ENCODE results near the gene ERGIC3. TPM values are rescaled to one million over a fixed set of nuclear protein-coding genes. Genes with fewer than 3 reads are reported as not detected.
"Not testable (repeated sequence)": the region's sequence is repeated elsewhere in the genome, so short reads cannot be mapped to it uniquely, and the experiment has no call there.

The ERGIC3 gene
- total RNA-seq, 2 donors from 2014 or later, result 139 to 158 TPM

DNA sequence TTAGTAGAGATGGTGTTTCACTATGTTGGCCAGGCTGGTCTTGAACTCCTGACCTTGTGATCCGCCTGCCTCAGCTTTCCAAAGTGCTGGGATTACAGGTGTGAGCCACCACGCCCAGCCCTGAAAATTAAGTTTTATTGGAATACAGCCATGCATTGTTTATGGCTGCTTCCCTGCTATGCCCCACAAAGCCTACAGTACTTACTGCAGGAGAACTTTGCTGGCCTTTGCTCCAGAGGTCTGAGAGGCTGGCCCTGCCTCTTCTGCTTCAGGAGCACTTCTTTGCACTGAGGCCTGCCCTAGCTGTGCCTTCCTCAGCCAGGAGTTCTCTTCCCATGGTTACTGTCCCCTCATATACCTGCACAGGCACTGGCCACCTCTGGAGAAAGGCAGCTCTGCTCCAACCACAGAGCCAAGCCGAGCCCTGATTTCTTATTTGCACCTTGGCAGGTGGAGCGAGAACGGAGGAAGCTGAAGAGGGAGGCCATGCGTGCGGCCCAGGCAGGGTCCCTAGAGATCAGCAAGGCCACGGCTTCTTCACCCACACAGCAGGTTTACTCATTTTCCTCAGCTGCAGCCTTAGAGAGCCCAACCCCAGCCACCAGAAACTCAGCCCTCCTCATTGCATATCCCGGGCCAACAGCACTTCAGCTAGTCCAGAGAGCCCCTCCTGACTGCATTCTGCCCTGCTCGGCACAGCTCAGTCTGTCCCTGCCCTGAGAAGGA is 33.2 kb upstream of the ERGIC3 start:
- H3K4me1 Mint-ChIP-seq, result peaks cover 21% of the 10 kb centered on the region
- H3K27me3 Mint-ChIP-seq, result no peaks in the 10 kb centered on the region
- H3K27ac Mint-ChIP-seq, result no peak overlapping the region
- H3K9me3 ChIP-seq (ENCODE audit: control insufficient read depth, low read length, poor library complexity, severe bottlenecking), result no peaks in the 10 kb centered on the region
- DNase-seq (no peak), ATAC-seq (no peak)
- H3K4me3 Mint-ChIP-seq, result no peak overlapping the region
- H3K36me3 Mint-ChIP-seq (ENCODE audit: low read depth), result peaks cover 11% of the 10 kb centered on the region

DNA sequence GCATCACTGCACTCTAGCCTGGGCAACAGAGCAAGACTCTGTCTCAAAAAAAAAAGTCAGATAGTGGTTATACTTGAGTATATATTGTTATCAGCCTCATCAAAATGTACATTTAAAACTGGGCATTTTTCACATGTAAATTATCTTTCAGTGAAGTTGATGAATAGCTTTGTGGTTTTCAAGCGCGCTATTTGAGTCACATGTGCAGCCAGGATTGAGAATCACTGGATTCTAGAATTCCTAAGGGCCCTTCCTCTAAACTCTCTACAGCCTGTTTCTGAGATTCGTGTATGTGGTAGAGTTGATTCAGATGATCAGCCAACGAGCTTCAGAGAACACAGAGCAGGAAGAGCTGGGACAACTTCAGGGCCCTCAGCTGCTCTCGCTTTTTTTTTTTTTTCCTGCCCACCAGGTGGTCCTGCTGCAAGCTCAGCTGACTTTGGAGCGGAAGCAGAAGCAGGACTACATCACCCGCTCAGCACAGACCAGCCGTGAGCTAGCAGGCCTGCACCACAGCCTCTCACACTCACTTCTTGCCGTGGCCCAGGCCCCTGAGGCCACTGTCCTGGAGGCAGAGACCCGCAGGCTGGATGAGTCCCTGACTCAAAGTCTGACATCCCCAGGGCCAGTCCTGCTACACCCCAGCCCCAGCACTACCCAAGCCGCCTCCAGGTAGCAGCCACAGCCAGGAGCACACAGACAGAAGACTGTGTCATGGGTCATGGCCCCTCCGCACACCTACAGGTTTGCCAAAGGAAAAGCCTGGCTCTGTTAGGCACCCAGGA is 30.7 kb upstream of the ERGIC3 start:
- H3K4me1 Mint-ChIP-seq, result peaks cover 9% of the 10 kb centered on the region
- H3K36me3 Mint-ChIP-seq (ENCODE audit: low read depth), result peaks cover 7% of the 10 kb centered on the region
- no peak for ATAC-seq
- no peaks in the 10 kb centered on the region for H3K27me3 Mint-ChIP-seq
- no peaks in the 10 kb centered on the region for H3K9me3 ChIP-seq (ENCODE audit: control insufficient read depth, low read length, poor library complexity, severe bottlenecking)
- no peak for DNase-seq
- no peak overlapping the region for H3K4me3 Mint-ChIP-seq
- no peak overlapping the region for H3K27ac Mint-ChIP-seq

DNA sequence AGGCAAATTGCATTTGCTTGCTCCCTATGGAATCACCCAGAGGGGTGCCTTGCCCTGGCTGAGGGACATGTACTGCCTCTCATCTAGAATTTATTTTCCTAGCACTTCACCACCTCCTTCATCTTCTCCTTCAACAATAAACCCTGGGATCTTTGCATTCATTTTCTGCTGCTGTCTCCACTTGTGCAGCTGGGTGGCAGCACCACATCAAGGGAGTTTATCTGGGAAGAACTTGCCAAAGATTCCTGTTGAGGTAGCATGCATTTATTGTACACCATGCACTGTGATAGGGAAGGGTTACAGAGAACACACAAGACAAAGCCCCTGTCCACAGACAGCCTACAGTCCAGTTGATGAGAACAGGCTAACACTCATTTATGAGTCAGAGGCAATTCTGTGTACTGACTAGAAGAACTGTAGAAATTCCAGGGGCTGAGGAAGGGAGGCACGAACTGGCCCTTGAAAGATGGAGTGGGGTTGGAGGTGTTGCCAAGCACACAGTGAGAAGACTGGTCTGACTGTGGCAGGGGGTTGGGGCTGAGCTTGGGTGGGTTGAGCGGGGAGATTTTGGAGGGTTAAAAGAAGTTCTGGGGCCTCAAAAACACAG is 30.0 kb upstream of the ERGIC3 start:
- DNase-seq (no peak), ATAC-seq (no peak)
- Mint-ChIP-seq H3K27ac (no peak overlapping the region), H3K27me3 (no peaks in the 10 kb centered on the region), H3K4me3 (no peak overlapping the region), H3K4me1 (peaks cover 5% of the 10 kb centered on the region), H3K36me3 (ENCODE audit: low read depth) (peaks cover 6% of the 10 kb centered on the region)
- H3K9me3 ChIP-seq (ENCODE audit: control insufficient read depth, low read length, poor library complexity, severe bottlenecking), result no peaks in the 10 kb centered on the region

DNA sequence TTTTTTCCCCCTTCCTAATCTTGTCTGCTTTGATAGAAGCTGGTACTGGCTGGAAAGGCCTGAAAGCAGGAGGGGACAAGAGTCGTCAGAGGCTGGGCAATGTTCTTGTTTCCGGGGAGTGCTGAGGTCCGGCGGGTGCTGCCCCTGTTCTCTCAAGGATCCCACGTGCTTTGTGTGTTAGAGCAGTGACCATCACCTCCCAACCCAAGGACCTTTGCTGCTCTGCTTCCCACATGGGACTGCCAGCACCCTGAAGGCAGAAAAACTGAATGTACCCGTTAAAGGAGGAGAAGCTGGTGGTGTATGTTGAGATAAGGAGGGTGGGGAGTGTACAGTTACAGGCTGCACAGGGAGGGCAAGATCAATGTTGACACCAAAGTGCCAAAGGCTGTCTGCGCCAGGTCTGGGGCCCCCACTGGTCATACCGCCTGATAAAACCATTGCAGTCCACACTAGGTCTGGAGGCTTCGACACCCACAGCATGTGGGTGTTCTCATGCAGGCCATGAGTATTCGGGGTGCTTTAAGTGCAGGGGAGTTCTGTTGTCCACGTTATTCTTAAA is 27.4 kb upstream of the ERGIC3 start:
- DNase-seq (no peak), ATAC-seq (no peak)
- no peak overlapping the region for H3K4me3 Mint-ChIP-seq
- H3K27ac Mint-ChIP-seq, result no peak overlapping the region
- H3K36me3 Mint-ChIP-seq (ENCODE audit: low read depth), result peaks cover 3% of the 10 kb centered on the region
- peaks cover 3% of the 10 kb centered on the region for H3K4me1 Mint-ChIP-seq
- H3K9me3 ChIP-seq (ENCODE audit: control insufficient read depth, low read length, poor library complexity, severe bottlenecking), result no peaks in the 10 kb centered on the region
- H3K27me3 Mint-ChIP-seq, result no peaks in the 10 kb centered on the region

DNA sequence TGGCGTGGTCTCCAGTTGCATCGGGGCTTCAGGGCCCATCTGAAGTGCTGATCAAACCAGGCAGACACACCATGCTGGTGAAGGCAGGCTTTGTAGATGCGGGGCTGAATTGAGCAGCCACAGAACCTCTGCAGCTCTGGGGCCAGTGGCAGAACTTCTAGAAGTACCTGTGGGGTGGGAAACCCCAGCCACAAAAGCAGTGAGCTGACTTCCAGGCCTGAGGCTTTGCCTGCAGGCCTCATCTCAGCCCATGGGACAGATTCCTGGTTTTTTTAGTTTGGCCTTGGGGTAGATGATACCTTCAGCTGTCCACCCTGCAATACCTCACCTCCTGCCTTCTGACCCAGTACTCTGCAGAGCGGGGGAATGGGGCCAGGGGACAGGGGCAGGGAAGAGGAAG is 26.5 kb upstream of the ERGIC3 start:
- H3K36me3 Mint-ChIP-seq (ENCODE audit: low read depth), result peaks cover 3% of the 10 kb centered on the region
- no peaks in the 10 kb centered on the region for H3K9me3 ChIP-seq (ENCODE audit: control insufficient read depth, low read length, poor library complexity, severe bottlenecking)
- peaks cover 3% of the 10 kb centered on the region for H3K4me1 Mint-ChIP-seq
- DNase-seq, result no peak
- no peak overlapping the region for H3K4me3 Mint-ChIP-seq
- no peak overlapping the region for H3K27ac Mint-ChIP-seq
- no peak for ATAC-seq
- no peaks in the 10 kb centered on the region for H3K27me3 Mint-ChIP-seq

DNA sequence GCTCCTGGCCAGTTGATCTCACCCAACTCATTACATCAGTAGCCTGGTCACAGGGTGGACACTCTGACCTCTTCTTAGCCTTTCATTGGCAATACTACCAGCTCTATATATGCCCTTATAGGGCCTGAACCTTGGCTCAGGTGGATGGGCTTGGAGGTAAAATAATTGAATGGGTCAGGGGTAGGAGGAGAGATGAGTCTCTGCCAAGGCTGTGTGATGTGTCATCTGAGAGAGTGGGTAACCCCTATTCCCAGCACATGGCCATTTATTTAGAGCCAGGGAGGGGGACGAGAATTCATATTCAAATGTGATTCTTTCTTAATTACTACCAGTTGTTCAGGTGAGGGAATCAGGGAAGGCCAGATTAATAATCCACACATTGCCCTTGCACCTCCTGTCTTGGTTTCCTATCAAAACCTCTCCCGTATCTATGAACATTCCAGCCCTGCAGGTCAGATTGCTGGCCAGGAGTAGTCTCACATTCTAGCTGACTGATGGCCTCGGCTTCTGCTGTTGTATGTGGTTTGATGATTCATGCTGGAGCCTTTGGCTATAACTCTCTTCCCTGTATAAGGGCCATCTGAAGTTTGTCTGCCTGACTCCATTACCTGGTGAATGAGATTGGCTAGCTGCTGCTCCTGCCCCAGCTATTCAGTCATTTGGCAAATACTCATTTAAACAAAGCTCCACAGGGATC is 25.8 kb upstream of the ERGIC3 start:
- Mint-ChIP-seq H3K27ac (no peak overlapping the region), H3K4me3 (no peak overlapping the region), H3K4me1 (peaks cover 3% of the 10 kb centered on the region), H3K27me3 (no peaks in the 10 kb centered on the region), H3K36me3 (ENCODE audit: low read depth) (peaks cover 3% of the 10 kb centered on the region)
- H3K9me3 ChIP-seq (ENCODE audit: control insufficient read depth, low read length, poor library complexity, severe bottlenecking), result no peaks in the 10 kb centered on the region
- DNase-seq (no peak), ATAC-seq (no peak)

DNA sequence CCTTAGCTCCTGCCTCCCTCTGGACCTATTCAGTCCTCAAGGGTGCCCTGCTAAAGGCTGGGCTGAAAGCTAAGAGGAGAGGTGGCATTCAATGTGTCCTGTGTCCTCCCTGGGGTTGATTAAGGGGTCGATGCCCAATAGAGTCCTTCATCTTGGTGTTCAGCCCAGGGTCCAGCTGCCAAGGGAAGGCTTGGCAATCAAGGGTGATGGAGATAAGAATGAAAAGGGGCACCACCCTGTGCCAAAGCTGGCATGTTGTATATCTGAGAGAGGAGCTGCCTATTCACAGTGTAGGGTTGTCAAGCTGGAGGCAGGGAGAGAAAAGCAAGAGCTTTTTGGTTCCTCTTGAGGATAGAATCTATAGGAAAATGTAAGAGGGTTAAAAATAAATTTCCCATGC is 24.8 kb upstream of the ERGIC3 start:
- DNase-seq (no peak), ATAC-seq (no peak)
- H3K27me3 Mint-ChIP-seq, result no peaks in the 10 kb centered on the region
- no peaks in the 10 kb centered on the region for H3K9me3 ChIP-seq (ENCODE audit: control insufficient read depth, low read length, poor library complexity, severe bottlenecking)
- no peak overlapping the region for H3K27ac Mint-ChIP-seq
- H3K36me3 Mint-ChIP-seq (ENCODE audit: low read depth), result peaks cover 3% of the 10 kb centered on the region
- H3K4me3 Mint-ChIP-seq, result no peak overlapping the region
- H3K4me1 Mint-ChIP-seq, result peaks cover 3% of the 10 kb centered on the region

DNA sequence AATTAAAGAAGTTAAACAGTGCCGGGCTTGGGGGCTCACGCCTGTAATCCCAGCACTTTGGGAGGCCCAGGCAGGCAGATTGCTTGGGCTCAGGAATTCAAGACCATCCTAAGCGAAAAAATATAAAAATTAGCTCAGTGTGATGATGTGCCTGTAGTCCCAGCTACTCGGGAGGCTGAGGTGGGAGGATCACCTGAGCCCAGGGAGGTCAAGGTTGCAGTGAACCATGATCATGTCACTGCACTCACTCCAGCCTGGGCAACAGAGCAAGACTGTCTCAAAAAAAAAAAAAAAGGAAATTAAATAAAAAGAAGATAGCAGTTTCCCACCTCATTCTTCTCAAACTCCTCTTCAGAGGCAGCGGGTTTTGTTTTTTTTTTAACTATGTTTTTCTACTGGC is 24.1 kb upstream of the ERGIC3 start:
- ATAC-seq; H3K4me3 Mint-ChIP-seq; H3K9me3 ChIP-seq (ENCODE audit: control insufficient read depth, low read length, poor library complexity, severe bottlenecking); H3K36me3 Mint-ChIP-seq (ENCODE audit: low read depth); H3K27me3 Mint-ChIP-seq; H3K27ac Mint-ChIP-seq; DNase-seq; H3K4me1 Mint-ChIP-seq: not testable (repeated sequence)

DNA sequence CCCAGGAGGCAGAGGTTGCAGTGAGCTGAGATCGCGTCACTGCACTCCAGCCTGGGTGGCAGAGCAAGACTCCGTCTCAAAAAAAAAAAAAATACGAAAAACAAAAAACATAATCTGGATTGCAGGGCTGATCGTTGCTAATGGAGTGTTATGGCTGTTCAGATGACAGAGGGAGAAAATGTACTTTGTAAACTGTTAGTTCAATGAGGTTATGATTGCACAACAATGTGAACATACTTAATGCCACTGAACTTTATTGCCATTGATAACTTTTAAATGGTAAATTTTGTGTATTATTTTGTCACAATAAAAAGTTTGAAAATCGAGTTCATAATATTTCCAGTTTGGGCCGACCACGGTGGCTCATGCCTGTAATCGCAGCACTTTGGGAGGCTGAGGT is 22.9 kb upstream of the ERGIC3 start:
- Mint-ChIP-seq H3K27ac (no peak overlapping the region), H3K4me3 (no peak overlapping the region), H3K4me1 (peaks cover 3% of the 10 kb centered on the region), H3K27me3 (no peaks in the 10 kb centered on the region), H3K36me3 (ENCODE audit: low read depth) (no peaks in the 10 kb centered on the region)
- DNase-seq (no peak), ATAC-seq (no peak)
- no peaks in the 10 kb centered on the region for H3K9me3 ChIP-seq (ENCODE audit: control insufficient read depth, low read length, poor library complexity, severe bottlenecking)

DNA sequence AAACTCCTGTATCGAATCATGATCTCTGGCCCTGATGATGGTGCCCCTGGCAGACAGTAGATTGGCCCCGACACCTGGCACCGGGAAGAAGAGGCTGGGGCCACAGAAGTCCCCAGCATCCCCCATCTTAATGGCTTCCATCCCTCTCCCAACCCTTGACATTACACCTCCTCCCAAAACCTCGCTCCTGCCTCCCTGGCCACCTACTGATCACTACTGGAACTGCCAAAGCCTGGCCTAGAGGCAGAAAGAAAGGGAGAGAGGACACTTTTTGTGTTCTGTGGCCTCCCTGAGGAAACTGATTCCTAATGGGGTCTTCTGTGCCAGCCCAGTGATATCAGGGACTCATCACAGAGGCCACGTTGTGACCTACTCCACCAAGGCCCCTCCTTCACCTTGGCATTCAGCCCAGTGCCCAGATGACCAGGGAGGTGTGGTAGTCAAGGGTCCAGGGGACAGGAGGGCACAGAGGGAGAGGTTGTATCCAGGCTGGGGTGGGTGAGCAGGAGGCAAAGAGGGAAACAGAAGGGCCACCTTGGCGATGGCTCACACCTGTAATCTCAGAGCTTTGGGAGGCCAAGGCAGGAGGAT is 18.5 kb upstream of the ERGIC3 start:
- H3K27me3 Mint-ChIP-seq, result no peaks in the 10 kb centered on the region
- H3K4me1 Mint-ChIP-seq, result no peaks in the 10 kb centered on the region
- H3K4me3 Mint-ChIP-seq, result no peak overlapping the region
- H3K36me3 Mint-ChIP-seq (ENCODE audit: low read depth), result no peaks in the 10 kb centered on the region
- no peaks in the 10 kb centered on the region for H3K9me3 ChIP-seq (ENCODE audit: control insufficient read depth, low read length, poor library complexity, severe bottlenecking)
- no peak for DNase-seq
- H3K27ac Mint-ChIP-seq, result no peak overlapping the region
- peak; percentile 54 for ATAC-seq

DNA sequence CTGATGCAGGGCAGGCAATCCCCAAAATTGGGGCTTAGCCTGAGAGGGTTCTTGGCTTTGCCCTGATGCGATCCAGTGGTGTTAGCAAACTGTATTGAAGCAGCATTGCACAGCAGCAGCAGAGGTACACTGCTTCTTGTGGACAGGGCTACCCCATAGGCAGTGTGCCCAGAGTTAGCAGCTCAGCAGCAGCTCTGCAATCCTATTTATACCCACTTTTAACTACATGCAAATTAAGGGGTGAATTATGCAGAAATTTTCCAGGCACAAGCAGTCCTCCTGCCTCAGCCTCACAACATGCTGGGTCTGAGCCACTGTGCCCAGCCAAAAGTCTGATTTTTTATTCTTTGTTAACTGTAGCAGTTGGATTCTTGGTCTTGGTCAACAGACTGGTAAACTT is 16.2 kb upstream of the ERGIC3 start:
- Mint-ChIP-seq H3K4me1 (no peaks in the 10 kb centered on the region), H3K27ac (no peak overlapping the region), H3K4me3 (no peak overlapping the region), H3K27me3 (no peaks in the 10 kb centered on the region), H3K36me3 (ENCODE audit: low read depth) (no peaks in the 10 kb centered on the region)
- ATAC-seq (no peak), DNase-seq (no peak)
- H3K9me3 ChIP-seq (ENCODE audit: control insufficient read depth, low read length, poor library complexity, severe bottlenecking), result no peaks in the 10 kb centered on the region

DNA sequence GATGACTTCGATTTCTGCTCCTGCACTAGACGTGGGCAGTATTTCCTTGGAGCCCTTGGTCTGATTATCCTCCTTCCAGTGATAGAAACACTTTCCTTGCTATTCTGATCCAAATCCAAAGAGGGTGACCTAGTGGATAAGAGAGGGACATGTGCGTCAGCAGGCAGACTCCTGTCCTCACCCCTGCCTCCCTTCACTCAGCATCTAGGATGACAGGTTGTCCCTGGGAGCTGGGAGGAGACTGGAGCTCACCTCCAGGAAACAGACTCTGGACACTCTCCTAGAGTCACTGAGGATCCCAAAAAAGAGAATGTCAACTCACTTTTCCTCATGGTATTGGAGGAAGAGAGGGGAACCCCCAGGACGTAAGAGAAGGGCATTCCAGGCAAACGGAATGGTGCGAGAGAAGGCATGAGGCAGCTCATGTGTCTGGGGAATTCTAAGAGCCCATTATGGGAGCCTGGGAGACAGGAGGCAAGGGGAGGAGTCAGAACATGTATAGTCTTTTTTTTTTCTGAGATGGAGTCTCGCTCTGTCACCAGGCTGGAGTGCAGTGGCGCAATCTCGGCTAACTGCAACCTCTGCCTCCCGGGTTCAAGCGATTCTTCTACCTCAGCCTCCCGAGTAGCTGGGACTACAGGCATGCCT is 14.6 kb upstream of the ERGIC3 start:
- DNase-seq (no peak), ATAC-seq (no peak)
- H3K36me3 Mint-ChIP-seq (ENCODE audit: low read depth), result no peaks in the 10 kb centered on the region
- peak overlapping the region; percentile 62 for H3K27ac Mint-ChIP-seq
- no peak overlapping the region for H3K4me3 Mint-ChIP-seq
- no peaks in the 10 kb centered on the region for H3K9me3 ChIP-seq (ENCODE audit: control insufficient read depth, low read length, poor library complexity, severe bottlenecking)
- H3K4me1 Mint-ChIP-seq, result no peaks in the 10 kb centered on the region
- H3K27me3 Mint-ChIP-seq, result no peaks in the 10 kb centered on the region

All from T-helper 17 cell (primary cell).